Hepatocyte (in vitro differentiated cells): ENCODE measurements around the gene TRMT2A. TPM values are rescaled to one million over a fixed set of nuclear protein-coding genes. Genes with fewer than 3 reads are reported as not detected.

Source experiments
- DNase-seq: peaks from one replicate; pipeline ENCODE4 v3.0.0-alpha.2; 2016; ENCODE audit warnings: low spot score
- H2AFZ ChIP-seq: fragments of 200-600 bp; sonication (generic); 2 replicates; pipeline ENCODE4 v1.6.0; 2016; ENCODE audit warnings: antibody characterized with exemption, mild to moderate bottlenecking
- H3K27ac ChIP-seq: fragments of 200-600 bp; sonication (generic); 2 replicates; pipeline ENCODE4 v1.5.1; 2016; ENCODE audit warnings: mild to moderate bottlenecking
- H3K27me3 ChIP-seq: fragments of 200-600 bp; sonication (generic); 2 replicates; pipeline ENCODE4 v1.6.1; 2016
- H3K36me3 ChIP-seq: fragments of 200-600 bp; sonication (generic); replicated peaks from 2 replicates; pipeline ENCODE4 v1.5.1; 2016; ENCODE audit warnings: low read depth; ENCODE audit not compliant: insufficient read depth
- H3K4me1 ChIP-seq: fragments of 200-600 bp; sonication (generic); 2 replicates; pipeline ENCODE4 v1.5.1; 2016; ENCODE audit warnings: mild to moderate bottlenecking, moderate library complexity; ENCODE audit not compliant: insufficient read depth
- H3K4me2 ChIP-seq: fragments of 200-600 bp; sonication (generic); 2 replicates; pipeline ENCODE4 v1.6.0; 2016
- H3K4me3 ChIP-seq: fragments of 200-600 bp; sonication (generic); 2 replicates; pipeline ENCODE4 v1.5.1; 2016; ENCODE audit warnings: mild to moderate bottlenecking
- H3K79me2 ChIP-seq: fragments of 200-600 bp; sonication (generic); 2 replicates; pipeline ENCODE4 v1.6.0; 2017; ENCODE audit warnings: mild to moderate bottlenecking
- H3K9me2 ChIP-seq: fragments of 200-600 bp; sonication (generic); replicated peaks from 2 replicates; pipeline ENCODE4 v1.6.0; 2017; ENCODE audit warnings: mild to moderate bottlenecking; ENCODE audit not compliant: insufficient read depth
- H3K9me3 ChIP-seq: fragments of 200-600 bp; sonication (generic); 2 replicates; pipeline ENCODE4 v1.5.1; 2016; ENCODE audit warnings: low read depth, mild to moderate bottlenecking
- H4K20me1 ChIP-seq: fragments of 200-600 bp; sonication (generic); 2 replicates; pipeline ENCODE4 v1.6.0; 2016; ENCODE audit warnings: mild to moderate bottlenecking; ENCODE audit not compliant: insufficient read depth, poor library complexity, severe bottlenecking
- CTCF ChIP-seq: fragments of 200-600 bp; sonication (generic); IDR thresholded peaks from 2 replicates; pipeline ENCODE4 v1.5.1; 2016; ENCODE audit warnings: antibody characterized with exemption, mild to moderate bottlenecking; ENCODE audit not compliant: poor library complexity
- EZH2 ChIP-seq: fragments of 200-600 bp; sonication (generic); IDR thresholded peaks from 2 replicates; pipeline ENCODE4 v1.6.1; 2016; ENCODE audit warnings: antibody characterized with exemption, mild to moderate bottlenecking, borderline replicate concordance
- EZH2phosphoT487 ChIP-seq: fragments of 200-600 bp; sonication (generic); IDR thresholded peaks from one replicate; pipeline ENCODE4 v1.6.1; 2018; ENCODE audit warnings: antibody characterized with exemption, mild to moderate bottlenecking, low read depth, moderate library complexity; ENCODE audit not compliant: unreplicated experiment, severe bottlenecking
- WGBS: methylation state at CpG from one replicate; pipeline ENCODE4 v1.1.6; 2016; ENCODE audit warnings: low lambda C conversion rate; ENCODE audit errors: missing lambda C conversion rate; 5-methylcytosine and 5-hydroxymethylcytosine counted together
- polyA plus RNA-seq: library from polyadenylated mRNA; unstranded; fragments of >200 nt; fragmentation: Nextera tagmentation; extraction: Ambion mirVana; gene quantifications from 2 replicates; pipeline ENCODE4 v1.2.1, GENCODE V29; 2016
- total RNA-seq: library from RNA; depleted of rRNA; stranded (reverse); fragments of >200 nt; gene quantifications from 2 replicates; pipeline ENCODE4 v1.2.3, GENCODE V29; 2014

Gene TRMT2A
- total and polyA plus RNA-seq, 2 experiments from 2014 or later, result 34.4 to 65.1 TPM

GRCh38 chr22:20136603-20136873, 19.5 kb upstream of the TRMT2A start:
- H3K4me3 ChIP-seq, result no peak overlapping the region
- no peak overlapping the region for H3K27ac ChIP-seq
- no peaks in the 10 kb centered on the region for H3K36me3 ChIP-seq
- H3K4me2 ChIP-seq, result no peak overlapping the region
- H3K79me2 ChIP-seq, result peaks cover 58% of the 10 kb centered on the region
- no peak overlapping the region for H2AFZ ChIP-seq
- no peaks in the 10 kb centered on the region for H3K27me3 ChIP-seq
- H3K4me1 ChIP-seq, result peaks cover 11% of the 10 kb centered on the region
- peaks cover 32% of the 10 kb centered on the region for H4K20me1 ChIP-seq
- H3K9me2 ChIP-seq, result no peaks in the 10 kb centered on the region
- TF ChIP-seq EZH2phosphoT487 (no peak), CTCF (no peak), EZH2 (no peak)
- WGBS, result 96% methylated on average over 5 of the region's 5 CpGs
- DNase-seq, result no peak
- no peaks in the 10 kb centered on the region for H3K9me3 ChIP-seq

GRCh38 chr22:20135806-20136602, 19.0 kb upstream of the TRMT2A start:
- H3K4me3 ChIP-seq, result no peak overlapping the region
- H3K36me3 ChIP-seq, result no peaks in the 10 kb centered on the region
- no peaks in the 10 kb centered on the region for H3K9me3 ChIP-seq
- 93% methylated on average over 24 of the region's 25 CpGs for WGBS
- no peak for DNase-seq
- H3K9me2 ChIP-seq, result no peaks in the 10 kb centered on the region
- TF ChIP-seq EZH2phosphoT487, result no peak
- no peak for TF ChIP-seq CTCF
- no peak for TF ChIP-seq EZH2
- H3K27ac ChIP-seq, result no peak overlapping the region
- no peak overlapping the region for H2AFZ ChIP-seq
- H3K4me1 ChIP-seq, result peaks cover 11% of the 10 kb centered on the region
- no peaks in the 10 kb centered on the region for H3K27me3 ChIP-seq
- H4K20me1 ChIP-seq, result peaks cover 32% of the 10 kb centered on the region
- H3K4me2 ChIP-seq, result no peak overlapping the region
- H3K79me2 ChIP-seq, result peaks cover 58% of the 10 kb centered on the region

DNA sequence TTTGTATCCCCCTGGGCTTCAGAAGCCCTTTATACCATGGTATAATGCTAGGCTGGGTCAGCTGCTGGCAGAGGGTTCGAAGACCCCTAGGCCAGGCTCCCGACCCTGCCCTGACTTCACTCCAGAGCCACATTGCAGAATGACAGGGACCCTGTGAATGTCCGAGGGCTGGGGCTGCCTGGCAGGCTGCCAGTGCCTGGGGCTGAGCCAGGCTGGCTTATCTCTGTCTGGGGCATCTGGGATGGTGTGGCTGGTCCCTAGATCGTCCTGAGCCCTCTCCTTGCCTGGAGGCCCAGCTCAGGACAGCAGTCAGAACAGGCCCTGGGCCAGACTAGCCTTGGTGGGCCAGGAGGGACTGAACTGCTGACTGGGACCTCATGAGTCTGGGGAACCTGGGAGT, 18.2 kb upstream of the TRMT2A start:
- H3K4me3 ChIP-seq, result no peak overlapping the region
- H3K9me2 ChIP-seq, result no peaks in the 10 kb centered on the region
- H3K36me3 ChIP-seq, result no peaks in the 10 kb centered on the region
- H3K9me3 ChIP-seq, result no peaks in the 10 kb centered on the region
- 71% methylated on average over 4 of the region's 4 CpGs for WGBS
- no peak overlapping the region for H3K4me2 ChIP-seq
- TF ChIP-seq EZH2 (no peak), EZH2phosphoT487 (no peak)
- H3K27ac ChIP-seq, result no peak overlapping the region
- peaks cover 11% of the 10 kb centered on the region for H3K4me1 ChIP-seq
- H2AFZ ChIP-seq, result no peak overlapping the region
- no peak for DNase-seq
- peaks cover 58% of the 10 kb centered on the region for H3K79me2 ChIP-seq
- peaks cover 32% of the 10 kb centered on the region for H4K20me1 ChIP-seq
- H3K27me3 ChIP-seq, result no peaks in the 10 kb centered on the region

DNA sequence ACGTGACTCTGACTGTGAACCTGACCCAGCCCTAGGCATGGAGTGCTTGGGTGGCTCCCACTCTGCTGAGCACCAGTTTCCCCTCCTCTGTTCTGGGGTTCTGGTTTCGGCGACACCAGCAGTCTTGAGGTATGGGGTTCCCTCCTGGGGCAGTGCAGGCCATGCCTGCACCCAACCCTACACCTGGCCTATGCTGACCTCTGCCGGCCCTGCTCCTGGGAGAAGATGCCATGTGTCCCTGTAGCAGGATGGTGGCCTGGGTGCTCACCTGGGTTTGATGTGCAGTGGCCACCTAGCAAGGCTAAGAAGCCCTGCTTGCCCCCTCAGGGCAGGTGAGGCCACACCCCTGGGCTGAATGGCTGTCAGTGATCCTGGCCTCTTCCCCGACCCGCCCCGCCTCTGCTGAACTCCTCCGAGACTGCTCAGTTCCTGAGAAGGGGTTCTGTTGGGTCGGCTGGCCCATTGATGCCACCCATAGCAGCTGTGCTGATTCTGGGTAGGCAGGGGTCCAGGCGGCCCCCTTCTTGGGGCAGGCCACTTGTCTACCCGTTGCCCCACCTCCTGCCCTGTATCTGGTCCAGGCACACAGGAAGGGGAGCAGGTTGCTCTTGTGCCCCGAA, 17.0 kb upstream of the TRMT2A start:
- WGBS, result 92% methylated on average over 12 of the region's 12 CpGs
- peak overlapping the region; percentile 97 for H3K4me2 ChIP-seq
- H4K20me1 ChIP-seq, result peaks cover 32% of the 10 kb centered on the region
- H3K4me3 ChIP-seq, result no peak overlapping the region
- H3K9me3 ChIP-seq, result no peaks in the 10 kb centered on the region
- H3K79me2 ChIP-seq, result peaks cover 58% of the 10 kb centered on the region
- H2AFZ ChIP-seq, result no peak overlapping the region
- TF ChIP-seq EZH2phosphoT487 (no peak), CTCF (no peak), EZH2 (no peak)
- DNase-seq, result no peak
- no peak overlapping the region for H3K27ac ChIP-seq
- H3K36me3 ChIP-seq, result no peaks in the 10 kb centered on the region
- H3K27me3 ChIP-seq, result no peaks in the 10 kb centered on the region
- no peaks in the 10 kb centered on the region for H3K9me2 ChIP-seq
- H3K4me1 ChIP-seq, result peaks cover 11% of the 10 kb centered on the region
